ENCODE measurements around the gene VWA8. TPM values are rescaled to one million over a fixed set of nuclear protein-coding genes. Genes with fewer than 3 reads are reported as not detected.

Gene VWA8
- total and polyA plus RNA-seq, 2 of the 13 experiments (the other 11 are each of a cell fraction or from before 2014, with no cell fraction given), result 9.1 to 17.3 TPM

DNA sequence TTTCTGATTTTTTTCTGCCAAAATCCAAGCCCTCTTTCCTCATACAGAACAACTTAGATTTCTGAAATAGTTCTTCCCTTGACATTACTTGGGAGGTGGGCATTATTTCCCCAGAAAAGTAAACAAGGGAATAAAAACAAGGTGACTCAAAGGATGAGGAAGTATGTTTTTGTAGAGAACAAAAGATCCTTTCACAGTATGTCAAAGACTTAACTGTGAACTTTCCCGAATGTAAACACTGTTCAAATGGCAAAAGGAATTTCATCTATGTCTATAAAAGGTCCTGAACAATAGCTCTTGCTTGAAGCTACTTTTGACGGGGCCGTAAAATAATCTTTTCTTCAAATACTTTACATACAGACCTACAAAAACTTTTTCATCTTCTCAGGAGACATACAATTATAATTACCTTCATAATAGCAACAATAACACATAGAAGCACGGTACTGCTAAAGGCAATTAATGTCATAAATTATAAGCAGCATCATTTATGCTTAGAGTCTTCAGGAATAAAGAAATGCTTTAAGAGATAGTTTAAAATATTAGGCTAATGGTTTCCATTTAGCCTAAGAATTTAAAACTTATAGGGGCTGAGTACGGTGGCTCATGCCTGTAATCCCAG, 312.5 kb downstream of the VWA8 start (continued):
- TF ChIP-seq, protein P1, sequence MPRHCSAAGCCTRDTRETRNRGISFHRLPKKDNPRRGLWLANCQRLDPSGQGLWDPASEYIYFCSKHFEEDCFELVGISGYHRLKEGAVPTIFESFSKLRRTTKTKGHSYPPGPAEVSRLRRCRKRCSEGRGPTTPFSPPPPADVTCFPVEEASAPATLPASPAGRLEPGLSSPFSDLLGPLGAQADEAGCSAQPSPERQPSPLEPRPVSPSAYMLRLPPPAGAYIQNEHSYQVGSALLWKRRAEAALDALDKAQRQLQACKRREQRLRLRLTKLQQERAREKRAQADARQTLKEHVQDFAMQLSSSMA (CRISPR knock-in tag; IDR thresholded peaks at IDR 0.05), result no peak
- TF ChIP-seq, protein P2, sequence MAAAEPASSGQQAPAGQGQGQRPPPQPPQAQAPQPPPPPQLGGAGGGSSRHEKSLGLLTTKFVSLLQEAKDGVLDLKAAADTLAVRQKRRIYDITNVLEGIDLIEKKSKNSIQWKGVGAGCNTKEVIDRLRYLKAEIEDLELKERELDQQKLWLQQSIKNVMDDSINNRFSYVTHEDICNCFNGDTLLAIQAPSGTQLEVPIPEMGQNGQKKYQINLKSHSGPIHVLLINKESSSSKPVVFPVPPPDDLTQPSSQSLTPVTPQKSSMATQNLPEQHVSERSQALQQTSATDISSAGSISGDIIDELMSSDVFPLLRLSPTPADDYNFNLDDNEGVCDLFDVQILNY (CRISPR knock-in tag; conservative IDR thresholded peaks at IDR 0.05), result no peak
- TF ChIP-seq ZNF234 (CRISPR knock-in tag; conservative IDR thresholded peaks at IDR 0.05) (no peak), AHR (CRISPR knock-in tag; IDR thresholded peaks at IDR 0.05) (no peak), MTA1 (CRISPR knock-in tag; IDR thresholded peaks at IDR 0.05; ENCODE audit: borderline replicate concordance) (no peak), ZSCAN9 (CRISPR knock-in tag; IDR thresholded peaks at IDR 0.05; ENCODE audit: borderline replicate concordance) (no peak), POLR2G (IDR thresholded peaks at IDR 0.05; ENCODE audit: low read depth, low read length) (no peak), ISX (CRISPR knock-in tag; conservative IDR thresholded peaks at IDR 0.05) (no peak), MXD4 (CRISPR knock-in tag; IDR thresholded peaks at IDR 0.05) (no peak), MAFF (IDR thresholded peaks at IDR 0.05; ENCODE audit: low read depth, low read length) (no peak), RCOR2 (CRISPR knock-in tag; IDR thresholded peaks at IDR 0.05) (0 out of 2 replicates have a peak, but pooled peaks have one; percentile 12), TBX3 (IDR thresholded peaks at IDR 0.05; ENCODE audit: borderline replicate concordance) (peak; percentile 77; the same call in 1 of the 2 replicates), ZBTB42 (CRISPR knock-in tag; IDR thresholded peaks at IDR 0.05) (no peak), ZNF75D (CRISPR knock-in tag; IDR thresholded peaks at IDR 0.05; ENCODE audit: borderline replicate concordance) (no peak), NFKBIZ (CRISPR knock-in tag; IDR thresholded peaks at IDR 0.05) (no peak), HNRNPK (IDR thresholded peaks at IDR 0.05; ENCODE audit: low read depth, low read length, poor library complexity, severe bottlenecking) (no peak), NFIC (IDR thresholded peaks at IDR 0.05; ENCODE audit: low read length) (peak; percentile 92; the same call in 1 of the 2 replicates), ZNF773 (CRISPR knock-in tag; IDR thresholded peaks at IDR 0.05; ENCODE audit: borderline replicate concordance) (no peak), ZNF670 (CRISPR knock-in tag; IDR thresholded peaks at IDR 0.05; ENCODE audit: borderline replicate concordance) (0 out of 2 replicates have a peak, but pooled peaks have one; percentile 42), ZBTB20 (CRISPR knock-in tag; IDR thresholded peaks at IDR 0.05; ENCODE audit: borderline replicate concordance, low read depth) (no peak), CCAR2 (optimal IDR thresholded peaks at IDR 0.05; ENCODE audit: low read depth, low read length) (no peak), TCF7L2 (IDR thresholded peaks at IDR 0.05; ENCODE audit: low read depth, low read length) (no peak; the same call in 1 of the 2 replicates), HDAC1 (CRISPR knock-in tag; IDR thresholded peaks at IDR 0.05) (peak; percentile 64; the same call in 1 of the 2 replicates), ZNF776 (CRISPR knock-in tag; IDR thresholded peaks at IDR 0.05) (no peak), KLF12 (CRISPR knock-in tag; IDR thresholded peaks at IDR 0.05; ENCODE audit: borderline replicate concordance) (no peak), CENPT (CRISPR knock-in tag; IDR thresholded peaks at IDR 0.05; ENCODE audit: low read depth) (no peak)
- TF ChIP-seq, protein P3, sequence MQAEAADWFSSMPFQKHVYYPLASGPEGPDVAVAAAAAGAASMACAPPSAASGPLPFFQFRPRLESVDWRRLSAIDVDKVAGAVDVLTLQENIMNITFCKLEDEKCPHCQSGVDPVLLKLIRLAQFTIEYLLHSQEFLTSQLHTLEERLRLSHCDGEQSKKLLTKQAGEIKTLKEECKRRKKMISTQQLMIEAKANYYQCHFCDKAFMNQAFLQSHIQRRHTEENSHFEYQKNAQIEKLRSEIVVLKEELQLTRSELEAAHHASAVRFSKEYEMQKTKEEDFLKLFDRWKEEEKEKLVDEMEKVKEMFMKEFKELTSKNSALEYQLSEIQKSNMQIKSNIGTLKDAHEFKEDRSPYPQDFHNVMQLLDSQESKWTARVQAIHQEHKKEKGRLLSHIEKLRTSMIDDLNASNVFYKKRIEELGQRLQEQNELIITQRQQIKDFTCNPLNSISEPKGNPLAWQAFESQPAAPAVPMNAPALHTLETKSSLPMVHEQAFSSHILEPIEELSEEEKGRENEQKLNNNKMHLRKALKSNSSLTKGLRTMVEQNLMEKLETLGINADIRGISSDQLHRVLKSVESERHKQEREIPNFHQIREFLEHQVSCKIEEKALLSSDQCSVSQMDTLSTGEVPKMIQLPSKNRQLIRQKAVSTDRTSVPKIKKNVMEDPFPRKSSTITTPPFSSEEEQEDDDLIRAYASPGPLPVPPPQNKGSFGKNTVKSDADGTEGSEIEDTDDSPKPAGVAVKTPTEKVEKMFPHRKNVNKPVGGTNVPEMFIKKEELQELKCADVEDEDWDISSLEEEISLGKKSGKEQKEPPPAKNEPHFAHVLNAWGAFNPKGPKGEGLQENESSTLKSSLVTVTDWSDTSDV (CRISPR knock-in tag; IDR thresholded peaks at IDR 0.05), result no peak
- TF ChIP-seq, protein P4, sequence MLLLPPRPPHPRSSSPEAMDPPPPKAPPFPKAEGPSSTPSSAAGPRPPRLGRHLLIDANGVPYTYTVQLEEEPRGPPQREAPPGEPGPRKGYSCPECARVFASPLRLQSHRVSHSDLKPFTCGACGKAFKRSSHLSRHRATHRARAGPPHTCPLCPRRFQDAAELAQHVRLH (CRISPR knock-in tag; IDR thresholded peaks at IDR 0.05; ENCODE audit: borderline replicate concordance, low read depth), result no peak
